ENCODE results near the gene HIPK2.

DNA sequence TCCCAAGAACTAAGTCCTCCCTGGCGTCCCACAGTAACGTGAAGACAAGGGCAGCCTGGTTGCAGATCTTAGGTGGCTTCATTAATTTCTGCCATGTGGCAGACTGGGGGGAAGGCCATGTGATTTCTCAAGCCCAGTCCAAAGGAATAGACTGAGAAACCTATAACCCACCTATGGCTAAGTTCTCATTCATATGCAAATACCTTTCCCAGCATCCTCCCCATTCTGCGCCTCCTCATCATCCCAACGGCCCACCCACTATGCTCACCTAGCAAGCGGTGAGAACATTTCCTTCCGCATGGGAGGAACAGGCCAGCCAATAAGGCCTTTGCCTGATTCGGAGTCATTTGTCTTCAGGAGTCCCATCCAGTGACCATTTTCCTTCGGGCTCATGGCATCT lies 262.5 kb downstream of the HIPK2 start:
- TF ChIP-seq EP300 (IDR thresholded peaks at IDR 0.05) (no peak), RCOR1 (IDR thresholded peaks at IDR 0.05; ENCODE audit: low read depth, low read length) (no peak), RAD21 (conservative IDR thresholded peaks at IDR 0.05 in 1 of 2, IDR thresholded peaks at IDR 0.05 in 1 of 2) (no peak), HOXB5 (CRISPR knock-in tag; IDR thresholded peaks at IDR 0.05) (no peak), POLR2A (IDR thresholded peaks at IDR 0.05; ENCODE audit: low read length) (no peak), GATA3 (IDR thresholded peaks at IDR 0.05; ENCODE audit: borderline replicate concordance) (no peak), ZC3H11A (IDR thresholded peaks at IDR 0.05) (no peak), CEBPB (IDR thresholded peaks at IDR 0.05) (no peak)
- TF ChIP-seq, protein P1, sequence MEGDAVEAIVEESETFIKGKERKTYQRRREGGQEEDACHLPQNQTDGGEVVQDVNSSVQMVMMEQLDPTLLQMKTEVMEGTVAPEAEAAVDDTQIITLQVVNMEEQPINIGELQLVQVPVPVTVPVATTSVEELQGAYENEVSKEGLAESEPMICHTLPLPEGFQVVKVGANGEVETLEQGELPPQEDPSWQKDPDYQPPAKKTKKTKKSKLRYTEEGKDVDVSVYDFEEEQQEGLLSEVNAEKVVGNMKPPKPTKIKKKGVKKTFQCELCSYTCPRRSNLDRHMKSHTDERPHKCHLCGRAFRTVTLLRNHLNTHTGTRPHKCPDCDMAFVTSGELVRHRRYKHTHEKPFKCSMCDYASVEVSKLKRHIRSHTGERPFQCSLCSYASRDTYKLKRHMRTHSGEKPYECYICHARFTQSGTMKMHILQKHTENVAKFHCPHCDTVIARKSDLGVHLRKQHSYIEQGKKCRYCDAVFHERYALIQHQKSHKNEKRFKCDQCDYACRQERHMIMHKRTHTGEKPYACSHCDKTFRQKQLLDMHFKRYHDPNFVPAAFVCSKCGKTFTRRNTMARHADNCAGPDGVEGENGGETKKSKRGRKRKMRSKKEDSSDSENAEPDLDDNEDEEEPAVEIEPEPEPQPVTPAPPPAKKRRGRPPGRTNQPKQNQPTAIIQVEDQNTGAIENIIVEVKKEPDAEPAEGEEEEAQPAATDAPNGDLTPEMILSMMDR (IDR thresholded peaks at IDR 0.05), result no peak
- TF ChIP-seq, protein P2, sequence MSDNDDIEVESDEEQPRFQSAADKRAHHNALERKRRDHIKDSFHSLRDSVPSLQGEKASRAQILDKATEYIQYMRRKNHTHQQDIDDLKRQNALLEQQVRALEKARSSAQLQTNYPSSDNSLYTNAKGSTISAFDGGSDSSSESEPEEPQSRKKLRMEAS (IDR thresholded peaks at IDR 0.05), result no peak

All from A549 (cell line).